Stimulated activated CD4-positive, alpha-beta T cell treated with anti-CD3 and anti-CD28 coated beads, Interleukin-15, amount 100 ng/mL, for 1 hour (primary cell): ENCODE data around the gene TIPRL.
"Not testable (repeated sequence)": the region's sequence is repeated elsewhere in the genome, so short reads cannot be mapped to it uniquely, and the experiment has no call there.

ENCODE experiments used
- DNase-seq, 2 donors: peaks; one replicate each; pipeline ENCODE4 v3.0.0-alpha.2; 2020; ENCODE audit warnings: low read depth in 1 of 2, low spot score in 1 of 2

The TIPRL gene

DNA sequence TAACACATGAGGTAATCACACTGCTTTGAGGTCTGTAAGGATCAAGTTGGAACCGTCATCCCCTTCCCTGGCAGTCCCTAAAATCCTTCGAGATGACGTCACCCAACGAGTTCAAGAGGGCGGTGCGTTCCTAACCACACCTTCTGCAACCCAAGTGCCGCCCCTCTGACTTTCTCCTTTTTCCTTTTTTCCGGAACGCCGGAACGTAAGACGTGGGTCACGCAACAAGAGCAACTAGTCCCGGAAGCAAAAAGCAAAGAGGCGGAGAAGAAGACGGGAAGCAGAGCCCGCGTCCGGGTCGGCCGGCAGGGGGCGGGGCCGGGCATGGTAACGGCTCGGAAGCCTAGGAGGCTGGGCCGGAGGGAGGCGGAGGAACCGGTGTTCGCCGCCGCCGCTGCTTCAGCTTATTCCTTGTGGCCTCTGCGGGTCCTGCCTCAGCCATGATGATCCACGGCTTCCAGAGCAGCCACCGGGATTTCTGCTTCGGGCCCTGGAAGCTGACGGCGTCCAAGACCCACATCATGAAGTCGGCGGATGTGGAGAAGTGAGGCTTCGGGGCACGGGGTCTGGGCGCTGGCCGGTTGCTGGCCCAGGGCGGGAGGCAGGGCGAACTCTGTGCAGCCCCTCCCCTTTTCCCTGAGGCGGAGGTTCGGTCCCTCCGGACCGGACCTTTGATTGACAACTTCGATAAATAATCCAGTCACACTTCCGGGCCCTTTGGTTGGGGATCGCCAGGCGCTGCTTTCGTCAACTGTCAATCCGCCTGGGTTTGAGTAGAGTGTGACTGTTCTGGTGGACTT lies at the start of gene TIPRL:
Gene TIPRL (plus strand): TSS at position 325 of the 800 bp plus-strand sequence. CDS start 116 bp downstream, at position 441.
- DNase-seq, result peak; percentile 89 to 93

DNA sequence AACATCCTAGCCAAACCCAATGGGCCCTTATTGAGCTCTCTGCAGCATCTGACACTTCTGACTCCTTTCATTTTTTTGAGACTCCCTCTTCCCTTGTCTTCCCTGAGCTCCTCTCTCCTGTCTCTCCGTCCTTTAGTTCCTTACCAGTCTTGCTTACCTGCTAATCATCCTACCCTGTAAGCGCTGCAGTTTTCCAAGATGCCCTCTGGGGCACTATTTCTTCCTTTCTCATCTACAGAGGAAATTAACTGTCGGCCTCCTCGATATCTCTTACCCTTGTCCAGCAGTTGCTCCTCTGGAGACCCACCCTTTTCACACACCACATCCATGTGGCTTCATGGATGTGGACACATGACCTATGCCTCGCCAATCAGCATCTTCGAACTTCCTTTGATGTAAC lies 48.8 kb upstream of the TIPRL start:
- DNase-seq, result no peak

DNA sequence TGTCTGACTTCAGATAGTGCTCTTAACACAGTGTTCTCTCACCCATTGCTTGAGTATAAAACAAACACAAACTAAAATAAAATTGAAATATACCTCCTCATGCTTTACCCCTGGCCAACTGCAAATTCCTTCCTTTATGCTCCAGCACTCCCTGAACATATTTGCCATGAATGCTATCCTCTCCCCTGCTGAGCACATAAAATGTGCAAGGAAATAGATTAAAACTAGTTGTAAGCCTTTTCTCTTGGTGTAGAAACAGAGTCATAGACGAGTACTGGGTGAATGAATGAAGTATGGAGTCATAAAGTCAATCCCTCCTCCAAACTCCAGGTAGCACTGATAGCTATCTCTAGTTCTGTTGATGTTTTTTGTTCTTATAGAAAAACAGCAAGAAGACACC lies 44.6 kb upstream of the TIPRL start:
- DNase-seq, result no peak

DNA sequence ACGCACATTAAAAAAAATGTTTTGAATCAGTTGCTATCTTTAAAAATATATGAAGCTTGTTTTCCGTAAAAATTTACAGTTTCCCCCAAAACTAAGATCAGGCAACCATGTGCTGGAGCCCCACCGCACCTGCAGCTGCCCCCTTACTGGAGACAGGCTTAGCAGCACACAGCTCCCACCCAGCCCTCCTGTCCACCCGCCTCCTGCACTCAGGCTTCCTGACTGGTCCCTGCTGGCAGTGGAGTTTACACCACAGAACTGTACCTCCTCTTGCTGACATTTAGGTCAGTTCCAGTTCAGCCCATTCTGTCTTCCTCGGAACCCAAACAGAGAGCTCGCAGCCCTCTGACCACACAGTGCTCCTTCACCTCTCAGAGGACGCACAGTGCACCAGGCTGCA lies 44.1 kb upstream of the TIPRL start:
- no peak for DNase-seq

DNA sequence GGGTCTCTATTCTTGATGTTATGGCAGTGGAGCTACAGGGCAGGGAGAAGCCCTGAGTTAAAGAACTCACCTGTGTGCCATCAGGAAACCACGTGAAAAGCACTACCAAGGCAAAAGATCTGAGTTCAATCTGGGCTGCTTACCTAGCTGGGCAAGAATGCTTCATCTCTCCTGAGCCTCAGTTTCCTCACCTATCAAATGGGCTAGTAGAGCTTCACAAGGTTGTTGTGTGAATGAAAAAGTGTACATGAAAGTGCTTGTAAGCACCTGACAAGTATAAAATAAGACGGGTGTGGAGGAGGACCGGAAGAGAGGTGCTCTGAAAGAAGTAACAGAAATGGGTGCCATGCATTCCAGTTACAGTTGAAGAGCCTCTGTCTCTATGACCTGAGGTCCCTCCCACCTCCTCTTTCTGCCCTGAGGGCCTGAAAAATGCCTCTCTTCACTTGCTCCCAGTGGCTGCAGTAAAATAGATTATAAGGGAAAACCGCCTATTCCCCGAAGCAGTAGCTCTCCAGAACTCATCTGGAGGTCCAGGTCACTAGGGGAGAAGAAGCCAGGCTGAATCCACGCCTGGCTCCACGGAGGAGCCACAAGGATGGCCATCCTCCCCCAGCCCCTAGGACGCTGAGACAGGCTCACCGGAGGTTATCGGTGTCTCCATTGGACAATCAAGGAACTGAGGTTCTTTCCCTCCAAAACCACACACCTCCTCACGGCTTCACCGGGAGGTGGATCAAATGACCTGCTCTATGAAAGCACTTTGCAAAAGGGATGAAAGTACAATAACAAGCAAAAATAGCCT lies 43.4 kb upstream of the TIPRL start:
- no peak for DNase-seq

DNA sequence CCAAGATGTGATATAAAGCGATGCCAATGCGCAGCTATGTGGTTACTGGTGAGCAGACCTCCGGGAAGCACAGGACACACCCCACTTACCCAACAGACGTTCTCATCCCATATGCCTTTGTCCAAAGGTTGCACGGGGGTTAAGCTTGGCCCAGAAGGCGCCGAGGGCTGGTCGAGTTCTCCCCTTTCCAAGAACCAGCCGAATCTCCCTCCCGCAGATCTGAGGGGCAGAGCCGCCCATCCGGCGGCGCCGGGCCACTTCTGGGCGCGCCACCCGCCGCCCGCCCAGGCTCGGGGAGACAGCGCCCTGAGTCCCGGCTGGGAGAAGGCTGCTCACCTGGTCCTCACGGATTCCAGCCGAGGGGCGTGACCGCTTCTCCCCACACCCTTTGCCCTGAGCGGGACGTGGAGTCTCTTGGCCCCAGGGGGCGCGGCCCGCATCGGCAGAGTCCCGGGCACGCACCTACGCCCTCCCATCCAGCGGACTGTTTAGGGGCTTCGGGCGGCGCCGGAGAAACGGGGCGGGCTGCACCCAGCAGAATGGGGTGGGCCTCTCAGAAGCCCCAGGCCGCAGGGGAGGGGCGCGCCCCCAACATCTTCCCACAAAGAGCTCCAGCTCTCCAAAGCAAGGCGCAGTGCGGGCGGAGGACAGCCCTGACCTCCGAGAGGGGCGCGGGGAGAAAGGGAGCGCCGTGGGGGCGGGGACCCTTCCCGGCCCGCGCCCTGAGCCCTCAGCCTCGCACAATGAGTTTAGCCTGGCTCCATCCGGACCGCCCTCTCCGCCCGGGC lies 42.6 kb upstream of the TIPRL start:
- no peak for DNase-seq

DNA sequence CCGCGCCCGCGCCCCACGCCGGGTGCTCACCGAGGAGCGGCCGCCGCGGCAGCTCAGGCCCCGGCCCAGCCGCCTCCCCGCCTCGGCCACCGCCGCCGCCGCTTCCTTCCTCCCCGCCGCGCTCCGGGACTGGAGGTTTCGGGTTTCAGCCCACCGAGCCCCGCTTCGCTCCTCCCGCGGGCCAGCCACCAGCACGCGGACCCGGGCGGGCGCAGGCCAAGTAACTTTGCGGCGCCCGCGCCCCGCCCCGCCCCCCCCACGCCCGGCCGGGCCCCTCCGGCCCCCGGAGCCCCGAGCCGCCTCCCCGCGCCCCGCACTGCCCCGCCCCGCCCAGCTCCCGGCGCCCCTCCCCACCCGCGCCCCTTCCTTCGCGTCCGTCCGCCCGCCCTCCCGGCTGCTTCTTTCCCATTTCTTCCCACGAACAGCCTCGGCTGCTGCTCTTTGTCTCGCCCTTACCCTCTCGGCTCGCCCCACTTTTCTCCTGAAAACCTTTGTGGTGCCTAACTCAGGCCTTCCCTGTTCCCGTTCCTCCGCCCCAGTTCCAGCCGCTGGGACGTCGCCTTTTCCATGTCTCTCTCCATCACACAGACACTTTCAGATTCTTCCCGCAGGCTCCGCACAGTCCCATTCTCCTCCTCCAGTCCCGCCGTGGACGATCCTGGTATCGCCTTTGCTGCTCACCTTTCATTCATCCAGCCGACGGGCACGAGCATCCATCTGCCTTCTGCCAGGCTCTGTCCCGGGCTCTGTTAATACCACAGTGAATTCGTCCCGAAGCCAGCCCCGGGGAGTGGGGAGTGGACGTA lies 41.9 kb upstream of the TIPRL start, which contains the start of gene GPR161:
Gene GPR161 (minus strand): TSS at position 222 of the 806 bp plus-strand sequence. CDS start 32,080 bp downstream, outside the sequence.
- DNase-seq, result no peak

DNA sequence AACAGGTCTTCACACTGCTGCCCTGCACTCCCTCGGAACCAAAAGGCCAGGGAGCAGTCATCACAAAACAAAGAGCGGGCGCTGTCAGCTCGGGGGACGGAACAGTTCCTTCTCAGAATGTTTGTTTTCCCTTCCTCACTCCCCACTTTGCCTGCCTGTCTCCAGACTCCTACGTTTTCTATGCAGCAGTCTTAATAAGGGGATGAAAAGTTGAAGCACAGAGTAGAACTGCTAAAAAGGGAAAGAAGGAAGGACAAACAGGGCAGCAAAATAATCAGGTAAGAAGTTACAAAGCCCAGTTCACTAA lies 41.3 kb upstream of the TIPRL start:
- no peak for DNase-seq

DNA sequence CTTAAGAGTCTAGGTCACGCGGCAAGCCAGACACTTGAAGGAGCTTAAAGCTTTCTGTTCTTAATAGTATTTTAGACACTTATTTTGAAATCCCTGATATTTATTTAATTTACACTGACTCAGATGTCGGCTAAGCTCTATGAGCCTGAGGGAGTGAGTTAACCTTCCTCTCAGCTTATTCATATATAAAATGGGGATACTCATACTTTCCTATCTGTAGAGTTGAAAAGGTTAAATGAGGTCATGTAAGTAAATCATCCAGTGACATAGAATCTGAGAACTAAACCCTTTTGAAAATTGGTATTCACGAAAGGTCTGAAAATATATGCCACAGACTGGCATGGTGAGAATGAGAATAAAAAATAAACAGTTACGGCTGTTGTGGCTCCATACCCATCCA lies 40.6 kb upstream of the TIPRL start:
- DNase-seq, result no peak

DNA sequence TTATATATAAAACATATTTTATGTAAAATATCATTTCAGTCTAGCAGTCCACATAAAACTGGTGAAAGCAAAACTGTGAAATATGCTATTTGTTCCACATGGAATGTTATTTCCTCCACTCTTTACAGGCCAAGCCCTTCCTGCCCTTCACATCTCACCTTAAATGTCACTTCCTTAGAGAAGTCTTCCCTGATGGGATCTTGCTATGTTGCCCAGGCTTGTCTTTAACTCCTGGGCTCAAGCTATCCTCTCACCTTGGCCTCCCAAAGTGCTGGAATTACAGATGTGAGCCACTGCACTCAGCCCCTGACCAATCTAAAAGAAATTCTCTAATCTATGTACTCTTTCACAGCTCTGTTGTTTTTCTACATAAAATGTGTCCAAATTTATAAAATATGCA lies 39.7 kb upstream of the TIPRL start:
- DNase-seq, result no peak

DNA sequence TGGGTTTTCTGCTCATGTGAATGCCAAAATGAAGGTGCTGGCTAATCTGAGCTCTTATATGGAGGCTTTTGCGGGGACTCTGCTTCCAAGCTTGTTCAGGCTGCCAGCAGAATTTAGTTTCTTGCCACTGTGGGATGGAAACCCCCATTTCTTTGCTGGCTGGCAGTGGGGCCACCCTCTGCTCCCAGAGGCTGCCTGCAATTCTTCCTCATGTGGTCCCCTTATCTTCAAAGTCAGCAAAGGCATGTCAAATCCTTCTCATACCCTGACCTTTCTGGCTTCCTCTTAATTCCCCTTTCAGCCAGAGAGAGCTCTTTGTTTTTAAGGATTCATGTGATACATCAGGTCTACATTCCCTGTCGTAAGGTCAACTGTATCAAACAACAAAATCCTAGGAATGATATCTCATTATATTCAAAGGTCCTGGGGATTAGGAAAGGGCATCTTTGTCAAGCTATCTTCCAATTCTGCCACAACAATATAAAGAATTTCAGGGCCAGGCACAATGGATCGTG lies 36.8 kb upstream of the TIPRL start:
- DNase-seq, result no peak

DNA sequence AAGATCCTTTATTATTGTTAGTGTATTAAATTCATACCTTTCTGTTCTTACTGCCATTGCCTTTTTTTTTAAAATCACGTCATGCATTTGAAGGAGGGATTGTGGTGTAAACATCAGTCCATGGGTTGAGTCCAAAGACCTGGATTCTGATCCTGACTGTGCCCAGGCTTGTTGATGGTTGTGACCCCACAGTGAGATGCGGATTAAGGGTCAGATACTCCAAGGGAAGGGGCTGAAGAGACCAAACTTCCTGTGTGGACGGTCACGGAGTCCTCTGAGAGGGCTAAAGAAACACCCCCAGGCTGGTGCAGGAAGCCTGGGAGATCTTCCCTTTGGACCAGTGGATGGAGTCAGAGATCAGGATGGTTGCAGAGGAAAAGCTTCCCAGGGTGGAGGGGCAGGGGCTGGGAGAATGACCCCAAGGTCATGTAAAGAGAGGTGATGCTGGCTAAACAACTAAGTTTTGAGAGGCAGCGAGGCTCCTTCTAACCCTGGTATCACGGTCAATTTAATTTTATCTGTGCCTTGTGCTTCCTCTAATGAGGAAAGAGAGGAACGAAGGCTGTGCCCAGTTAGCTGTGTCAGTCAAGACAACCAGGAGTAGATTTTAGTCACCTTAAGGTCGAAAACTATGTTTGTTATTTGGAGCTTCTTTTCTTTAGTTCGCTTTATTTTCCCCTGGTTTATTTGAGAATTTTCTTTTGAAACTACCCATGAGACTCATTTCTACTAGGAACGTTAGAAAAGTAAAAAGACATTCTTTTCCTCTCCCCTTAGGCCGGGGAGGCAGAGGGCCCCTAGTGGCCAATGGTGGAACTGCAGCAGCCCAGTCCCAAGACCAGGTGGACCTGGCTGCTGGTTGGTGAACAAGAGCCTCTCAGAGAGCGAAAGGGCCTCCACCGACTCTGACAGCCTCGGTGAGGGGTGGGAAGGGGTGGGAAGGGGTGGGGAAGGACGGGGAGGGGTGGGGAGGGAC lies 33.3 kb upstream of the TIPRL start:
- peak; percentile 66 to 82 for DNase-seq

DNA sequence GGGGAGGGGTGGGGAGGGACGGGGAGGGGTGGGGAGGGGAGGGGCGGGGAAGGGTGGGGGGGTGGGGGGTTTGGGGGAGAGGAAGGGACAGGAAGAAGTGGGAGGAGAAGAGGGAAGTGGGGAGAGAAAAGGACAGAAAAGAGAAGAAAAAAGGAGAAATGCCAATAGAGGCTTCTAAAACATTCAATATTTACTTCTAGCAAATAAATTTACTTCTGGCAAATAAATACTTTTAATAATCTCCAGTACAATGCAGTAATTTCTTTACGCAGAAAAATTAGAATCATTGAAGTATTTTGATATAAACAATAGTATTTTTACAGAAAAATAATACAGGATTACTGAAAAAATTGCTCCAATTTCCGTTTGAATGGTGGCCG lies 32.6 kb upstream of the TIPRL start:
- DNase-seq, result no peak

DNA sequence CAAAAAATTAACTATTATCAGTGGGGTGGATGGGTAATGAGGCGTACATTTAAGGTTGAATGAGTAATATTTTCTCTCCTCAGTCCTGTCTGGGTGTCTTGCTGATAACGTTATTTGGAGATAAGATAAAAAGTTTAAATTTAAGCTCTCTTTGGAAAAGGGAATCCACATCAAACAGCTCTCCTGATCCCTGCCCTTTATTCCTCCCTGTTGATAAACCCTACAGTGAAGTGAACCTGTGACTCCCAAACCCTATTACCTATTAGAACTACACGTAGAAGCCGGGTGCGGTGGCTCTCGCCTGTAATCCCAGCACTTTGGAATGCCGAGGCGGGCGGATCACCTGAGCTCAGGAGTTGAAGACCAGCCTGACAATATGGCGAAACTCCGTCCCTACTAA lies 32.1 kb upstream of the TIPRL start:
- no peak for DNase-seq

DNA sequence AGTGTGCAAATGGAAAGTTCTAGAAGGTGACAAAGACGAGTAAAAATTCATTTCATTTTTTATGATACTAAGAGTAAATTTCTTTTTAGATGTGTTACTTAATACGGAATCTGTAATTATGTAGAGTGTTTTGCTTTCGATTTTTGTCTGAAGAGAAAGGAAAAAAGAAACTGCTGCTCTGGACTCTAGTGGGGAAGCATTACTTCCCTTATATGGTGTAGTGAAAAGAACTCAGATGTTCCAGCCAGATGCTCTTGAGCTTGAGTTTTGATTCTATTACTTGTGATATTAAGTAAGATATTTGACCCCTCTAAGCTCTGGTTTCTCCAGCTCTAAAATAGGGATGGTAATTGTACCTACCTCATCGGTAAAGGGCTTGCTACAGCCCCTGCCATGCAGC lies 29.8 kb upstream of the TIPRL start:
- DNase-seq, result no peak

DNA sequence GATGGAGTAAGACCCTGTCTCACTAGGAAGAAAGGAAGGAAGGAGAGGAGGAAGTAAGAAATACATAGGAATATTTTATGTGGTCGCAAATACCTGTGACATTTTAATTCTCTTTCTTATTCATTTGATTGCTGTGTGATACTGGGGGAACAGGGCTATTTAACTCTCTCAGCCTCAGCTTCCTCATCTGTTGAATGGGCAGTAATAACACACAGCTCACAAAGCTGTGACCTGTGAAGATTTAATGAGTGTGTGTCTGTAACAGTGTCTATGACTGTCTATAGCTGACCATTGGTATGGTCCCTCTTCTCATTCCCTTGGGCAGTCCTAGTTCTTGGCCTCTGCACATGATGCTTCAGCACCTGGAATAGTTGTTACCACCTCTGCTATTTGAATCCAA lies 28.5 kb upstream of the TIPRL start:
- no peak for DNase-seq

DNA sequence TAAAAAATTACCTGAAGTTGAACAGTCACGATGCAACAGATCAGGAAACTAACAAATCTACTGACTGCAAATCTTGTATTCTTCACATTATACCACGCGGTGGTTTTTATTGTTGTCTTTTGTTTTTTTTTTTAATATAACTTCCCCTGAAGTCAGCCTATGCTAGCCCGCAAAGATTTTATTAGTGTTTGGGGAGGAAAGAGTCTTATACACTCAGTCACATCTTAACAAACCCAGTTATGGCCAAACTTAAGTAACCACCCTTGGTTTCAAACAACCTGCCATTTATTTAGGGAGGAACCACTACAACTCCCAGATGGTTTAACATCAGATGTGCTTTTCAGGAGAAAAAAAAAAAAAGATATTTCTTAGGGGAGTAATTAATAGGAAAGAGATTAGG lies 26.8 kb upstream of the TIPRL start:
- no peak for DNase-seq

DNA sequence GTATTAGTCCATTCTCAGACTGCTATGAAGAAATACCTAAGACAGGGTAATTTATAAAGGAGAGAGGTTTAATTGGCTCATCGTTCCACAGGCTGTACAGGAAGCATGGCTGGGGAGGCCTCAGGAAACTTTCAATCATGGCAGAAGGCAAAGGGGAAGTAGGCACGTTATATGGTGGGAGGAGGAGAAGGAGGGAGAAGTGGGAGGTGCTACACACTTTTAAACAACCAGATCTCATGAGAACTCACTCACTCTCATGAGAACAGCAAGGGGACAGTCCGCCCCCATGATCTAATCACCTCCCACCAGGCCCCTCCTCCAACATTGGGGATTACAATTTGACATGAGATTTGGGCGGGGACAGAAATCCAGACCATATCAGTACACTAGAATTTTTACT lies 24.1 kb upstream of the TIPRL start:
- not testable (repeated sequence) for DNase-seq

DNA sequence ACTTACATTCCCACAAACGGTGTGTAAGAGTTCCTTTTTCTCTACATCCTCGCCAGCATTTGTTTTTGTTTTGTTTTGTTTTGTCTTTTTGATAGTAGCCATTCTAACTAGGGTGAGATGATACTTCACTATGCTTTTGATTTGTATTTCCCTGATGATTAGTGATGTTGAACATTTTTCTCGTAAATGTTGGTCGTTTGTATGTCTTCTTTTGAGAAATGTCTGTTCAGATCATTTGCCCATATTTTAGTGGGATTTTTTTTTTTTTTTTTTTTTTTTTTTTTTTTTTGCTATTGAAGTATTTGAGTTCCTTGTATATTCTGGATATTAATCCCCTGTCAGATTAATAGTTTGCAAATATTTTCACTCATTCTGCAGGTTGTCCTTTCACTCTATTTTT lies 22.9 kb upstream of the TIPRL start:
- no peak for DNase-seq

DNA sequence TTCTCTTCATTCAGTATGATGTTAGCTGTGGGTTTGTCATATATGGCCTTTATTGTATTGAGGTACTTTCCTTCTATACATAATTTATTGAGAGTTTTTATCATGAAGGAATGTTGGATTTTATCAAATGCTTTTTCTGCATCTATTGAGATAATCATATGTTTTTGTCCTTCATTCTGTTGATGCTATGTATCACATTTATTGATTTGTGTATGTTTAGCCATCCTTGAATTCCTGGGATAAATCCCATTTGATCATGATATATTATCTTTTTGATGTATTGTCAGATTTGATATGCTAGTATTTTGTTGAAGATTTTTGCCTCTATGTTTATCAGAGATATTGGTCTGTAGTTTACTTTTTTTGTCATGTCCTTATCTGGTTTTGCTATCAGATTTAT lies 21.1 kb upstream of the TIPRL start:
- DNase-seq, result no peak
